Measurements from ENCODE around the gene DNAH7. TPM values are rescaled to one million over a fixed set of nuclear protein-coding genes. Genes with fewer than 3 reads are reported as not detected.

The DNAH7 gene
- total and polyA plus RNA-seq, 2 of the 8 experiments (the other 6 are each of a cell fraction or from before 2014, with no cell fraction given), result 0.07 to 0.08 TPM

GRCh38 chr2:195824478-195824877 is 244.2 kb downstream of the DNAH7 start:
- H3K23me2 ChIP-seq (ENCODE audit: low read depth, low read length), result no peaks in the 10 kb centered on the region
- no peaks in the 10 kb centered on the region for H3K36me3 ChIP-seq (ENCODE audit: control insufficient read depth in 2 of 4, insufficient read depth in 4 of 4, low read length in 3 of 4)
- no peak overlapping the region for H3K9ac ChIP-seq (replicated peaks in 1 of 4; ENCODE audit: extremely low read depth in 1 of 4, low read depth in 3 of 4, low read length in 3 of 4)
- H3K23ac ChIP-seq (ENCODE audit: insufficient read length), result no peak overlapping the region
- H3K4ac ChIP-seq (replicated peaks; ENCODE audit: insufficient read length, low read depth, low read length), result no peak overlapping the region
- H2BK20ac ChIP-seq (ENCODE audit: low read length), result no peak overlapping the region
- FAIRE-seq (no peak), DNase-seq (ENCODE audit: low read depth in 1 of 2, low spot score in 2 of 2) (no peak)
- no peak overlapping the region for H3K14ac ChIP-seq (ENCODE audit: insufficient read length)
- H3K79me2 ChIP-seq (ENCODE audit: control insufficient read depth in 1 of 2, insufficient read depth in 2 of 2, low read length in 2 of 2), result no peaks in the 10 kb centered on the region
- no peak overlapping the region for H3K18ac ChIP-seq (ENCODE audit: extremely low read depth, low read length)
- no peaks in the 10 kb centered on the region for H3K79me1 ChIP-seq (ENCODE audit: low read depth, low read length)
- H2BK12ac ChIP-seq (ENCODE audit: low read depth, low read length), result no peak overlapping the region
- TF ChIP-seq POLR2AphosphoS5 (IDR thresholded peaks at IDR 0.05; ENCODE audit: low read depth, low read length) (no peak), E2F6 (IDR thresholded peaks at IDR 0.05) (no peak), POU5F1 (IDR thresholded peaks at IDR 0.05; ENCODE audit: low read depth, low read length) (no peak), HDAC2 (IDR thresholded peaks at IDR 0.05; ENCODE audit: borderline replicate concordance in 1 of 2, low read depth in 2 of 2, low read length in 2 of 2) (no peak), CBX8 (IDR thresholded peaks at IDR 0.05; ENCODE audit: borderline replicate concordance, low read depth, low read length) (no peak), CHD2 (IDR thresholded peaks at IDR 0.05; ENCODE audit: low read length) (no peak)
- no peak overlapping the region for H2BK5ac ChIP-seq (ENCODE audit: low read depth, low read length)
- no peak overlapping the region for H4K91ac ChIP-seq (replicated peaks; ENCODE audit: insufficient read length, low read length)
- no peaks in the 10 kb centered on the region for H3K9me3 ChIP-seq (ENCODE audit: insufficient read depth in 2 of 2, low read depth in 1 of 2, low read length in 1 of 2)
- H4K20me1 ChIP-seq (replicated peaks in 1 of 2; ENCODE audit: control insufficient read depth in 1 of 2, insufficient read depth in 2 of 2, low read length in 2 of 2), result no peaks in the 10 kb centered on the region
- ChIA-PET POLR2A (ENCODE audit: partially characterized antibody) (no interaction called here), CTCF (ENCODE audit: partially characterized antibody) (no interaction called here)
- 0 out of 7 replicates have a peak, but pooled peaks cover 0 to 2% (median 0%) of the 10 kb centered on the region in 4 experiments for H3K4me1 ChIP-seq (replicated peaks in 1 of 4; ENCODE audit: control insufficient read depth in 3 of 4, insufficient read depth in 4 of 4, low read length in 3 of 4)
- H4K5ac ChIP-seq (ENCODE audit: insufficient read length, low read depth, low read length), result no peak overlapping the region
- H3K4me3 ChIP-seq (ENCODE audit: extremely low read depth in 1 of 4, insufficient read depth in 2 of 4, low read depth in 3 of 4, low read length in 4 of 4), result no peak overlapping the region
- no peak overlapping the region for H2AFZ ChIP-seq (ENCODE audit: low read length)
- WGBS, 2 experiments (ENCODE audit: extremely low coverage in 1 of 2, insufficient coverage in 1 of 2, insufficient read length in 1 of 2, insufficient replicate concordance in 2 of 2, low coverage in 1 of 2, low lambda C conversion rate in 2 of 2, missing lambda C conversion rate in 1 of 2), result 93% methylated on average over 2 of the region's 2 CpGs; no CpG with 5 or more reads in 1 of the 2 experiments
- H3K56ac ChIP-seq (replicated peaks; ENCODE audit: insufficient read length, low read depth, low read length), result no peak overlapping the region
- no peak overlapping the region for H3K27ac ChIP-seq (ENCODE audit: low read depth, low read length)
- H2BK15ac ChIP-seq (ENCODE audit: low read length), result no peak overlapping the region
- H3K27me3 ChIP-seq (replicated peaks in 1 of 4; ENCODE audit: control insufficient read depth in 3 of 4, extremely low read depth in 1 of 4, insufficient read depth in 3 of 4, low read length in 3 of 4), result no peaks in the 10 kb centered on the region
- H2BK120ac ChIP-seq (replicated peaks; ENCODE audit: low read depth, low read length), result no peak overlapping the region
- no peak overlapping the region for H3K4me2 ChIP-seq (ENCODE audit: insufficient read depth in 1 of 2, low read depth in 2 of 2, low read length in 2 of 2)
- H4K8ac ChIP-seq (ENCODE audit: extremely low read depth, insufficient read depth, low read length), result no peak overlapping the region
- no peak overlapping the region for H2AK5ac ChIP-seq (ENCODE audit: low read depth, low read length)
